HG02678 (cell line): ENCODE results near the gene SNF8.
"Not testable (repeated sequence)": the region's sequence is repeated elsewhere in the genome, so short reads cannot be mapped to it uniquely, and the experiment has no call there.

Experiments used
- ATAC-seq: cut with Tn5 transposase; IDR thresholded peaks from one replicate; pipeline ENCODE4 v1.9.1; 2021; ENCODE audit warnings: mild to moderate bottlenecking, moderate library complexity; ENCODE audit not compliant: unreplicated experiment

Gene SNF8

DNA sequence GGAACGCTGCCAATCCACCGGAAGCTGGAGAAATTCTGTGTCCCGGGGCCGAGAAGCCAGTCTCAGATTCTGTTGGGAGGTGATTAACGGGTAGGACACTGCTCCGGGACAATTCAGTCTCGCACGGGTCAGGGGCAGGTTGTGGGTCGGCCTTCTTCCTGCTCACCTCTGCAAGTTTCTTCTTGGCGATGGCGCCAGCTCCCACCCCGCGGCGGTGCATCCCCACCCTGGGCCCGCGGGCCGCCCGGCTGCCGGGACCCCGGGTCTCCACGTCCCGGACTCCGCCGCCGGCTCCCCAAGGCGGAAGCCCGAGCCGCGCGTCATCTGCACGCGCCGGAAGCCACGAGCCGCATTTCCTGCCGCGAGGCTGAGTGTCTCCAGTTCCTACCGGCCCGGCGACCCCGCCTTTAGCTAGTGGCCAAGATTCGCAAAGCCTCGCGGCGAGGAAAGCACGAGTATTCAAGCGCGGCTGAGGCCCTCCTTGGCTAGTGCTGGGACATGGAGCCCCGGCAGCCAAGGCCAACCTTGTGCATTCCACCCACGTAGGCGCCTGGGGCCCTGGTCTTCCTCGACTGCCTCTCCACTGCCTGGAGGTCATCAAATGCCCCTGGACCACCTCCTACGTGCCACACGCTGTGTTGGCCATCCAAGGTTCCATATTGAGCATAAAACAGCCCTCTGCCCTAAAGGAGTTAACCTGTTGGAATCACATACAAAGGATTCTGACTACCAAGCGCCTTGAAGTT is at the start of gene SNF8:
Gene SNF8, minus strand, starts transcription at position 328 of the 746 bp plus-strand sequence. Its CDS starts 108 bp downstream, at position 220.
- peak; percentile 95 for ATAC-seq

DNA sequence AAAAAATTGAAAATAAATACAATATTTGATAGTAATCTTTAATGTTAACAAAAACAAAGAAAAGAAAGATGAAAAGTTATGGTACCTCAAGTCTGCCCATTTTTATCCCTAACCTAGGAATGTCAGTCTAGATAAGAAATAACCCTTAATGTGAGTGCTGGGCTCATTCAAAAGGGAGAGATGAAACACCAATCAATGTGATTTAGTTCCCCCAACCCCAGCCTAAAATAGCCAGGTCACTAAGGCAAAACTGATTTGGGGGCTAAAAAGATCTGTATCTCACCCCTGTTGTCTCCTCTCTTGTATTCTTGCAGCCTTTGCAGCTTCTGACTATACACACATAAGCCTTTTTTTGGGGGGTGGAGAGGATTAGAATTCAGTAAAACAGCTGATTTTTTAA is 49.3 kb upstream of the SNF8 start:
- ATAC-seq = no peak

DNA sequence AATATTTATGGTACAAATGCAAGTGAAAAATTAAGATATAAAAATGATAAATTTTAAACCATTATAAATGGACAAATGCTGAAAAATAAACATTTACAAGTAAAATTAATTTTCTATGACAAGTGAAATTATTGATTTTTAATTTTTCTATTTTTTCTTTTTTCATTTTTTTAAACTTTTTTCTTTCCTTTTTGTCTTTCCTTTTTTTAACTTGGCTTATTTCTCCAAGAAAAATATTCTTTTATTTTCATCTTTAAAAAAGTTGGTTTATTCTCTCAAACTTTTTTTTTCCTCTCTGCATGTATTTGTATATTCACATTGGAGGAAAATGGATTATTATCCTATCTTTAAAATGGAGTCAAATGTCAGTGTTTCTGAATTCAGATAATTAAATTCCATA is 48.7 kb upstream of the SNF8 start:
- no peak for ATAC-seq

DNA sequence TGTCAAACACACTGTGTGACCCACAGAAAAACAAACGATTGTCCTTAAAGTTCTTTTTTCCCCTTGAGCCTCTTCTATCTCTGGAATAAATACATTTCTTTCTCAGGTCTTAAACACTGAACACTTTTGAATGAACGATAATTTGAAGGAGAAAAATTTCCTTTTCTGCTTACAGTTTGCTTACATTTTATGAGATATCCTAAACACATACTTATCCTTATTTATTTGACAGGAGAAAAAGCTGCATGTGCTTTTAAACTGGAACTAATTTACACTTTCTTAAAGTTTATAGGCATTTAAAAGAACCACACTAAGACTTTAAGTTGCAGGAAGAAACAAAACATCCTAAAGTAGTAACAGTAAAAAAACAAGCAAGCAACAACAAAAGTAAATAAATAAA is 47.8 kb upstream of the SNF8 start:
- no peak for ATAC-seq

DNA sequence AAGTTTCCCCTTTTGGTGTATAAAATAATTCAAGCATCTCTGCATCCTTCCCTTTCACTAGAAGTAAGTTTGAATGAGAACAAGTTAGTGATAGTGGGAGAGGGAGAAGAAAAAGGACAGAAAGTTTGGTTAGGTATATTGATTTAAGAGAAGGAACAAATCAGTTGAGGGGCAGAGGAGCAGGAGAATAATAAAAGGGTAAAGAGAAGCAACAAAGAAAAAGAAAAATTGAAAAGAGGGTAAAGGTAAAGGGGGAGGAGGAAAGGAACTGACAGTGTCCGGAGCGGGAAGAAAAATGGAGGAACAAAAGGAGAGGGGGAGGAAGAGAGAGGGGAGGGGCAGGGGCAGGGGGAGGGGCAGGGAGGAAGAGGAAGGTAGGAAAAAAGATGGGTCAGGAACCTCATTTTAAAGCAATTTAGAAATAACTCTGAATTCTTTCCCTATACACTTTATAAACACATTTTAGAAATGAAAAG is 46.3 kb upstream of the SNF8 start:
- no peak for ATAC-seq

DNA sequence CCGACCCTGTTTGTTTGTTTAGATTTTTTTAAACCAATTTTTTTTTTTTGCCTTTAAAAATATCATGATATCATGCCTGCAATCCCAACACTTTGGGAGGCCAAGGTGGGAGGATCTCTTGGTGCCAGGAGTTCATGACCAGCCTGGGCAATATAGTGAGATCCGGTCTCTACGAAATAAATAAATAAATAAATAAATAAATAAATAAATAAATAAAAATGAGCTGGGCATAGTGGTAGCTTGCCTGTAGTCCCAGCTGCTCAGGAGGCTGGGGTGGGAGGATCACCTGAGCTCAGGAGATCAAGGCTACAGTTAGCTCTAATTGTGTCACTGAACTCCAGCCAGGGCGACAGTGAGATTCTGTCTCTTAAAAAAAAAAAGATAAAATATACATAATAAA is 44.5 kb upstream of the SNF8 start:
- no peak for ATAC-seq

DNA sequence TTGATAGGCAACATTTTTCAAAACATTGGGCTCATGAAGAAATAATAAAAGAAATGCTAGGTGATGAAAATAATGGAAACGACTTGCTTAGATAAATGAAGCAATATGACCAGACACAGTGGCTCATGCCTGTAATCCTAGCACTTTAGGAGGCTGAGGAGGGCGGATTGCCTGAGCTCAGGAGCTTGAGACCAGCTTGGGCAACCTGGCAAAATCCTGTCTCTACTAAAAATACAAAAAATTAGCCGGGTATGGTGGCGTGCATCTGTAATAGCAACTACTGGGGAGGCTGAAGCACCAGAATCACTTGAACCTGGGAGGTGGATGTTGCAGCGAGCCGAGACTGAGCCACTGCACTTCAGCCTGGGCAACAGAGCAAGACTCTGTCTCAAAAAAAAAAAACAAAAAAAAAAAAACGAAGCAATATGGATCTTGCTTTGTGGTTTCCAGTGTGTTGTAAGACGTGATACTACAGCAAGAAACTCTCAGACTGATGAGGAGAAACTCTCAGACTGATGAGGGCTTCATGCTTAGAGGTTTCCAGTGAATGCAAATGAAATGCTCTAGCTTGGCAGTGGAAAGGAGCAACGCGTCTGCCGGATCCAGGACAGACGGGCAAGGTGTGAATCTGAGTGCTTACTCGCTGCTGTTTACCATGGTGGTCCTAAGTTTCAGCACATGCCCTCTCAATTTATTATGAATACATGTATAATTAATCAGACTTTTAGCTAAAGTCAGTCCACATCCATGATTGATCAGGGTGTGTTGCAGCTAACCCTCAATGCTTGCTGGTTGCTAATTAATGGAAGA is 41.0 kb upstream of the SNF8 start:
- ATAC-seq = no peak

GRCh38 chr17:48981927-48982539 is 37.4 kb upstream of the SNF8 start:
- no peak for ATAC-seq

DNA sequence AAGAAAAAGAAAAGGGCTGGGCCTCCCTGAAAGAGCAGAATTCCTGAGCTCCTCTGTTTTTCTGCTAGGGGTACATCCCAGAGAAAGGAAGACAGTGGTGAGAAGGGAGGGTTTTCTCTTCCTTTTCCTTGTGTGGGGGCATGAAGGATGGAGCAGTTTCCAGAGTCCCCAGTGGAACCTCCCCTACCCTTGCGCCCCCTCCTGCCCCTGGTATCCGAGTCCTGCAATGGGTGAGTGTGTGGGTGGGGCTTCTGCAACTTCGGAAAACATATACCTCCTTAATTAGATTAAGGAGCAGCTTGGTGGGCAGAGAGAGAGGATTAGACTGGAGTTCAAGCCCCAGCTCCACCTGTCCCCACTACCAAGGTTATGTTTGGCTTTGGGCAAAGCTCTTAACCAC is 29.2 kb upstream of the SNF8 start:
- no peak for ATAC-seq

DNA sequence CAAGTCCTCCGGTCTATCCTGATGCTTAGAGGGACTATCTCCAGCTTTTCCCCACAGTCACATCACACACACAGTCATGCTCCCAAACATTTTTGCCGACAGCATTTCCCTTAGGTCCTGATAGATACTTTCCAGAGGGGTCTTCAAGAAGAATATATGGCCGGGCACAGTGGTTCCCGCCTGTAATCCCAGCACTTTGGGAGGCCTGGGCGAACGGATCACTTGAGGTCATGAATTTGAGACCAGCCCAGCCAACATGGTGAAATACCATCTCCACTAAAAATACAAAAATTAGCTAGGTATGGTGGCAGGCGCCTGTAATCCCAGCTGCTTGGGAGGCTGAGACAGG is 28.1 kb upstream of the SNF8 start:
- ATAC-seq = no peak

GRCh38 chr17:48970865-48971687 is 26.4 kb upstream of the SNF8 start:
- ATAC-seq = no peak

GRCh38 chr17:48970224-48970623 is 25.6 kb upstream of the SNF8 start:
- ATAC-seq = no peak

- no peak for ATAC-seq
These were observed 17.0 kb upstream of the SNF8 start for GRCh38 chr17:48961516-48962233.

- no peak for ATAC-seq
These were observed 16.3 kb upstream of the SNF8 start for GRCh38 chr17:48960834-48961515.

GRCh38 chr17:48954300-48954755 is 9.7 kb upstream of the SNF8 start:
- no peak for ATAC-seq

DNA sequence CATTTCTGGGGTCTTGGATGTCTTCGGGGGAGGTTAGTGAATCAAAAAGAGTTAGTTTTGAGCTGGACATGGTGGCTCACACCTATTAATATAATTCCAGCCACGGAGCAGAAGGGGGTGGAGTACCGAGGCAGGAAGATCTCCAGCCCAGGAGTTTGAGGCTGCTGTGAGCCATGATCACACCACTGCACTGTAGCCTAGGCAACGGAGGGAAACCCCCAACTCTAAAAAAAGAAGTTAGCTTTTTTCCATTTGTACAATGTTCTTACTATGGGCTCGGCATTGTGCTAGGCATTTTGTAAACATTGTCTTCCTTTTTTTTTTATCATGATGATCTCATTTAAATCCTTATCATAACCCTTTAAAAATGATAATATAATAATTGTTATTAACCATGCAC is 8.3 kb upstream of the SNF8 start:
- ATAC-seq = no peak

GRCh38 chr17:48951572-48951971 is 6.9 kb upstream of the SNF8 start:
- no peak for ATAC-seq

GRCh38 chr17:48945261-48945651 is 614 bp upstream of the SNF8 start:
- ATAC-seq = not testable (repeated sequence)

DNA sequence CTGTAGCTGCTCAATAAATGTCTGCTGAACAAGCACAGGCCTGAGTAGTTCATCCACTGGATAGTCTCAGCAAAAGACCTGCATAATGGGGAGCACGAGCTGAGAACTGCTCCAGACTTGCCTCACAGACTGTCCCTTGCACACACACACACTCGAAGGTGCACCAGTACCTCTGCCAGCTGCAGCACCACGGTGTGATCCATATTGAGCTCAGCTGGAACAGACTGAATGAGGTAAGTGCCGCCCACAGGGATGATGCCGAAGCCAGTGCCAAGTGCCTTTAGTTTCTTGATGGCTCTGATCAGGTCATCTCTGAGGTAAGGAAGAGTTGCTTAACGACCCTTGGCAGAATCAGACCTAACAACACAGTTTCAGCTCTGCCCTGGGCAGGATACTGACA is 11.6 kb downstream of the SNF8 start:
- ATAC-seq = no peak

DNA sequence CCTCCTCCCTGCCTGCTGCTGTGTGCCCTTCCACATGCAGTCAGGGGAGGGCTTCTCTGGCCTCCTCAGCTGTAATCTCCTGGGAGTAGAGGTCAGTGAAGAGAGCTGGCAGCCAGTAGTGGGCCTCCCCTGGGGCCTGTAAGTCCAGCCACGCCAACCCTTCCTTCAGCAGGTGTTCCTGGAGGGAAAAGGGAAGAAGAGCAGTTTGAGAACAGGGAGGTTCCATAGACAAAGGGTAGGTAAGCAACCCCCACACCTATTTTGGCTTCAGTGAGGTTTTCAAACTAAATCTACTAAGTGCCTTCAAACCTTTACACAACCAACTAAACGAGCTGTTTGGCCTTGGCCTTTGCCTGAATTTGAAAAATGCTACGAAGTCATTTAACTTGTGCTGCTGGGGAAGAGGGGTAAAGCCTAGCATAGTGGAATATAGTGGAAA is 14.2 kb downstream of the SNF8 start:
- ATAC-seq = no peak
